ENCODE results near the gene ZDHHC20.

- no peak for TF ChIP-seq CTCF (conservative IDR thresholded peaks at IDR 0.05 in 1 of 2, IDR thresholded peaks at IDR 0.05 in 1 of 2; ENCODE audit: extremely low read depth in 1 of 2, insufficient read depth in 1 of 2, low read depth in 1 of 2, low read length in 2 of 2)
- no peak for TF ChIP-seq EZH2 (IDR thresholded peaks at IDR 0.05; ENCODE audit: borderline replicate concordance, low read length)
Observed at GRCh38 chr13:21326155-21327031, 132.7 kb downstream of the ZDHHC20 start.

Data from mammary epithelial cell (primary cell).